Measurements from ENCODE around the gene RNF183.

- TF ChIP-seq CTCF (IDR thresholded peaks at IDR 0.05), result no peak
- no peak for TF ChIP-seq POLR2A (IDR thresholded peaks at IDR 0.05)
Measured at GRCh38 chr9:113250807-113251206, 52.4 kb downstream of the RNF183 start.
